HCT116 (cell line): Measurements from ENCODE around the gene TMCO4. TPM values are rescaled to one million over a fixed set of nuclear protein-coding genes. Genes with fewer than 3 reads are reported as not detected.

ENCODE experiments used
- ATAC-seq: fragments of 200-7000 bp; cut with Tn5 transposase; 2 replicates; pipeline ENCODE4 v1.9.1; 2020; ENCODE audit warnings: mild to moderate bottlenecking, moderate library complexity
- BruUV-seq: library from RNA; stranded (reverse); fragments of 400-500 nt; replicated peaks from 2 replicates; lab custom pipeline; 2021; lab: Mats Ljungman, UMichigan
- CTCF ChIA-PET: fragments of 300-600 bp; sonication (Branson Sonifier 250); formaldehyde crosslinking; loops from one replicate; lab custom pipeline; 2021; ENCODE audit warnings: antibody characterized with exemption; lab: Charles Lee
- POLR2A ChIA-PET: fragments of 300-600, 350-600 bp; sonication (Branson Sonifier 250); formaldehyde crosslinking; loops from one replicate; lab custom pipeline; 2021; ENCODE audit warnings: antibody characterized with exemption; lab: Charles Lee
- RAD21 ChIA-PET, 2 experiments: fragments of 300-600 bp; sonication (Branson Sonifier 250); formaldehyde crosslinking; loops; one replicate each; lab custom pipeline; 2023; ENCODE audit warnings: low total read pairs in 2 of 2; ENCODE audit not compliant: uncharacterized antibody in 2 of 2, unreplicated experiment in 2 of 2, low non-redundant PET in 1 of 2; lab: Charles Lee
- DNase-seq: peaks from one replicate; pipeline ENCODE4 v3.0.0-alpha.2; 2010; ENCODE audit warnings: low read depth, low spot score
- H2AFZ ChIP-seq: fragments of 200-600 bp; shearing (Covaris generic), sonication (generic); 2 replicates; pipeline ENCODE4 v1.6.1; 2017; ENCODE audit warnings: low read depth, mixed run types, mixed read lengths, antibody characterized with exemption, low read length; ENCODE audit not compliant: poor library complexity, severe bottlenecking
- H3K27ac ChIP-seq: 2 replicates; pipeline ENCODE4 v1.5.1; 2012; ENCODE audit warnings: low read depth, low read length
- H3K27me3 ChIP-seq: fragments of 200-600 bp; sonication (generic); 2 replicates; pipeline ENCODE4 v1.6.1; 2016; ENCODE audit warnings: mixed run types, low read length, mixed read lengths; ENCODE audit not compliant: insufficient read depth
- H3K36me3 ChIP-seq, 2 experiments: fragments of 200-500 bp in 1 of 2; fragments of 200-600 bp in 1 of 2; sonication (Bioruptor generic) in 1 of 2; sonication (generic) in 1 of 2; 2 replicates each; pipeline versions ENCODE4 v1.5.1 to v1.6.1; 2014 to 2016; ENCODE audit warnings: low read length in 2 of 2, inconsistent platforms in 1 of 2, mixed read lengths in 1 of 2, mixed run types in 1 of 2; ENCODE audit not compliant: insufficient read depth in 2 of 2, control insufficient read depth in 1 of 2
- H3K4me1 ChIP-seq, 2 experiments: fragments of 200-600 bp in 1 of 2; sonication (generic) in 1 of 2; 2 replicates each; pipeline versions ENCODE4 v1.5.1 to v1.6.1; 2012 to 2017; ENCODE audit warnings: low read length in 2 of 2, inconsistent platforms in 1 of 2, mild to moderate bottlenecking in 1 of 2, mixed read lengths in 1 of 2, mixed run types in 1 of 2, moderate library complexity in 1 of 2; ENCODE audit not compliant: insufficient read depth in 2 of 2, control insufficient read depth in 1 of 2
- H3K4me2 ChIP-seq: fragments of 200-600 bp; sonication (generic); 2 replicates; pipeline ENCODE4 v1.6.1; 2017; ENCODE audit warnings: mixed run types, low read length, mixed read lengths
- H3K4me3 ChIP-seq, 2 experiments: fragments of 200-600 bp in 1 of 2; sonication (generic) in 1 of 2; replicated peaks in 1 of 2; 2 replicates each; pipeline ENCODE4 v1.5.1; 2011 to 2016; ENCODE audit warnings: low read length in 2 of 2, control low read depth in 1 of 2, low read depth in 1 of 2, mild to moderate bottlenecking in 1 of 2, mixed read lengths in 1 of 2, mixed run types in 1 of 2
- H3K79me2 ChIP-seq: fragments of 200-600 bp; sonication (generic); 2 replicates; pipeline ENCODE4 v1.6.1; 2017; ENCODE audit warnings: mild to moderate bottlenecking, mixed run types, low read length, moderate library complexity, mixed read lengths; ENCODE audit not compliant: insufficient read depth
- H3K9ac ChIP-seq: fragments of 200-600 bp; sonication (generic); 2 replicates; pipeline ENCODE4 v1.6.1; 2016; ENCODE audit warnings: low read length, mixed read lengths
- H3K9me2 ChIP-seq: fragments of 200-600 bp; sonication (generic), shearing (Covaris generic); 2 replicates; pipeline ENCODE4 v1.6.1; 2017; ENCODE audit warnings: mixed run types, mild to moderate bottlenecking, moderate library complexity; ENCODE audit not compliant: insufficient read depth
- H3K9me3 ChIP-seq, 2 experiments: fragments of 200-500 bp in 1 of 2; fragments of 200-600 bp in 1 of 2; sonication (Bioruptor generic) in 1 of 2; sonication (generic) in 1 of 2; 2 replicates each; pipeline ENCODE4 v1.6.1; 2014 to 2017; ENCODE audit warnings: low read length in 2 of 2, mixed read lengths in 2 of 2, inconsistent platforms in 1 of 2, low read depth in 1 of 2, mild to moderate bottlenecking in 1 of 2, mixed run types in 1 of 2, moderate library complexity in 1 of 2; ENCODE audit not compliant: control insufficient read depth in 1 of 2, insufficient read depth in 1 of 2
- H4K20me1 ChIP-seq: fragments of 200-600 bp; sonication (generic), shearing (Covaris generic); 2 replicates; pipeline ENCODE4 v1.6.1; 2017; ENCODE audit warnings: mixed run types, mild to moderate bottlenecking, moderate library complexity; ENCODE audit not compliant: insufficient read depth
- CEBPB ChIP-seq: IDR thresholded peaks from 2 replicates; pipeline ENCODE4 v1.6.1; 2012; ENCODE audit warnings: low read depth
- EGR1 ChIP-seq: IDR thresholded peaks from 2 replicates; pipeline ENCODE4 v1.6.1; 2012; ENCODE audit warnings: low read depth
- RAD21 ChIP-seq: IDR thresholded peaks from 2 replicates; pipeline ENCODE4 v1.6.1; 2012; ENCODE audit warnings: low read depth, mild to moderate bottlenecking
- YY1 ChIP-seq: IDR thresholded peaks from 2 replicates; pipeline ENCODE4 v1.6.1; 2011; ENCODE audit warnings: low read length, low read depth, moderate library complexity, mild to moderate bottlenecking; ENCODE audit not compliant: insufficient replicate concordance; ENCODE audit errors: extremely low read depth
- ZFX ChIP-seq: fragments of 450-650 bp; IDR thresholded peaks from 2 replicates; pipeline ENCODE4 v1.6.1; 2017
- intact Hi-C: fragments of 100-400 bp; cut with micrococcal nuclease; formaldehyde crosslinking; loops from 2 replicates; pipeline ENCODE4 v1.10.0; 2022
- total RNA-seq: library from RNA; stranded (reverse); gene quantifications from one replicate; pipeline ENCODE4 v1.2.1, GENCODE V29; 2021; ENCODE audit not compliant: unreplicated experiment
- TF ChIP-seq, protein P1 (sequence below): IDR thresholded peaks from 2 replicates; pipeline ENCODE4 v1.6.1; 2012
- TF ChIP-seq, protein P2 (sequence below), 3 experiments: fragments of 200-600 bp in 1 of 3; sonication (generic) in 1 of 3; IDR thresholded peaks in 2 of 3; conservative IDR thresholded peaks in 1 of 3; 2 replicates each; pipeline ENCODE4 v1.5.1; 2012 to 2017; ENCODE audit warnings: low read depth in 2 of 3, low read length in 2 of 3, antibody characterized with exemption in 1 of 3, borderline replicate concordance in 1 of 3, control low read depth in 1 of 3, mild to moderate bottlenecking in 1 of 3, mixed read lengths in 1 of 3, mixed run types in 1 of 3, moderate library complexity in 1 of 3; ENCODE audit not compliant: insufficient read depth in 1 of 3

Gene TMCO4
- total RNA-seq, 1 experiment from 2014 or later: 12.7 TPM

DNA sequence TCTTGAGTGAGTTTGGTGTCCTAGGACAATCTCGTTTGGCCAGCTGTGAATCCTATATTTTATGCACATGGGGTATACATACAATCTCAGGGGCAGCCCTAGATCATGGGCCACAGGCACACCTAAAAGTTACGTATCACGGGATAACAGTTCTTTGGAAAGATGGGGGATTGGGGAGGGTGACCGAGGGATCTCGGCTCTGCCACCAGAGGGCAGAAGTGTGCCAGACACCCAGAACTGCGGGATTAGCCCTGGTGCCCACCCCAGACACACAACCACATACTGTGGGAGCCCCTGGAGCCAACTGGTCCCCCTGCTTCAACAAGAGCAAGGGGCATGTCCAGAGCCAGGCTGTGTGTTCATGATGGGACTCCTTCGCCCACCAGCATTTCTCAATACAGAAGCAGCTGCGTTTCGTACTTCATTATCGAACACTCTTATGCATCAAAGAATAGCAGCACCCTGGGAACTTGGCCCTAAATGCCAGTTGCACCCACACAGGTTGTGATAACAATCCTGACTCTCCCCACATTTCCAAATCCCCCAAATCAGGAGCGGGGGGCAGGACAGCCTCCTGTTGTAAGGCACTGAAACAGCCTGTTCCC, 37.4 kb downstream of the TMCO4 start:
- no peaks in the 10 kb centered on the region for H3K36me3 ChIP-seq
- ChIA-PET RAD21 (no interaction called here), POLR2A (no interaction called here), CTCF (interaction anchor here (1.4 kb wide), 1 partner anchor 8 kb away, joined by 5 read pairs; no protein-coding TSS in a partner anchor)
- H3K4me1 ChIP-seq: peaks cover 27 to 53% of the 10 kb centered on the region in 2 experiments
- H2AFZ ChIP-seq: no peak overlapping the region
- no peak for DNase-seq
- no peaks in the 10 kb centered on the region for H3K79me2 ChIP-seq
- H3K9me3 ChIP-seq: no peaks in the 10 kb centered on the region
- intact Hi-C loops: loop anchor here (1.0 to 5.0 kb wide), 2 partner anchors 49 to 120 kb away; partner anchors contain the start of gene OTUD3
- H3K4me3 ChIP-seq: no peak overlapping the region
- H3K9me2 ChIP-seq: no peaks in the 10 kb centered on the region; the same call in 1 of the 2 replicates
- BruUV-seq: no TSS peak
- ATAC-seq: peak; percentile 60
- H3K27me3 ChIP-seq: no peaks in the 10 kb centered on the region
- H4K20me1 ChIP-seq: no peaks in the 10 kb centered on the region
- no peak overlapping the region for H3K4me2 ChIP-seq
- H3K27ac ChIP-seq: no peak overlapping the region
- no peak for TF ChIP-seq CEBPB
- TF ChIP-seq, protein P1, sequence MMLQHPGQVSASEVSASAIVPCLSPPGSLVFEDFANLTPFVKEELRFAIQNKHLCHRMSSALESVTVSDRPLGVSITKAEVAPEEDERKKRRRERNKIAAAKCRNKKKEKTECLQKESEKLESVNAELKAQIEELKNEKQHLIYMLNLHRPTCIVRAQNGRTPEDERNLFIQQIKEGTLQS: no peak
- TF ChIP-seq, protein P2, sequence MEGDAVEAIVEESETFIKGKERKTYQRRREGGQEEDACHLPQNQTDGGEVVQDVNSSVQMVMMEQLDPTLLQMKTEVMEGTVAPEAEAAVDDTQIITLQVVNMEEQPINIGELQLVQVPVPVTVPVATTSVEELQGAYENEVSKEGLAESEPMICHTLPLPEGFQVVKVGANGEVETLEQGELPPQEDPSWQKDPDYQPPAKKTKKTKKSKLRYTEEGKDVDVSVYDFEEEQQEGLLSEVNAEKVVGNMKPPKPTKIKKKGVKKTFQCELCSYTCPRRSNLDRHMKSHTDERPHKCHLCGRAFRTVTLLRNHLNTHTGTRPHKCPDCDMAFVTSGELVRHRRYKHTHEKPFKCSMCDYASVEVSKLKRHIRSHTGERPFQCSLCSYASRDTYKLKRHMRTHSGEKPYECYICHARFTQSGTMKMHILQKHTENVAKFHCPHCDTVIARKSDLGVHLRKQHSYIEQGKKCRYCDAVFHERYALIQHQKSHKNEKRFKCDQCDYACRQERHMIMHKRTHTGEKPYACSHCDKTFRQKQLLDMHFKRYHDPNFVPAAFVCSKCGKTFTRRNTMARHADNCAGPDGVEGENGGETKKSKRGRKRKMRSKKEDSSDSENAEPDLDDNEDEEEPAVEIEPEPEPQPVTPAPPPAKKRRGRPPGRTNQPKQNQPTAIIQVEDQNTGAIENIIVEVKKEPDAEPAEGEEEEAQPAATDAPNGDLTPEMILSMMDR (IDR thresholded peaks at IDR 0.05 in 2 of 3, conservative IDR thresholded peaks at IDR 0.05 in 1 of 3; ENCODE audit: borderline replicate concordance in 1 of 3, insufficient read depth in 1 of 3, low read depth in 2 of 3, low read length in 2 of 3): peak; percentile 75 to 92 (median 91)
- TF ChIP-seq RAD21: peak; percentile 83
- TF ChIP-seq EGR1: no peak
- TF ChIP-seq ZFX: no peak
- peak; percentile 11 for TF ChIP-seq YY1
- no peak overlapping the region for H3K9ac ChIP-seq
